Measurements from ENCODE around the gene TTN. TPM values are rescaled to one million over a fixed set of nuclear protein-coding genes. Genes with fewer than 3 reads are reported as not detected.

TTN gene
- total and polyA plus RNA-seq, 2 of the 8 experiments (the other 6 are each of a cell fraction or from before 2014, with no cell fraction given) = 0.30 to 9.7 TPM

DNA sequence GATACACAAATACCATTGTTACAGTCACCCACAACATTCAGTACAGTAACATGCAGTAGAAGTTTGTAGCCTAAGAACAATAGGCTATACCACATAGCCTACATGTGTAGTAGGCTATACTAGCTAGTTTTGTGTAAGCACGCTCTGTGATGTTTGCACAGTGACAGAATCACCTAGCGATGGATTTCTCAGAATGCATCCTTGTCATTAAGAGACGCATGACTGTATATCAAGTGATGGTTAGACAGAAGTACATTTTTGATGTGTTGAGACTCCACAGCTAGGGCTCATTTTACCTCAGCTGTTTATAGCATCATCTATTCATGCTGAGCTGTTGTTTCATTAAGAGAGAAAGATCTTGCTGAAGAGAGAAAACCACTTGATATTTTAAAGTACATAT, 307.6 kb downstream of the TTN start (continued):
- TF ChIP-seq, protein P1, sequence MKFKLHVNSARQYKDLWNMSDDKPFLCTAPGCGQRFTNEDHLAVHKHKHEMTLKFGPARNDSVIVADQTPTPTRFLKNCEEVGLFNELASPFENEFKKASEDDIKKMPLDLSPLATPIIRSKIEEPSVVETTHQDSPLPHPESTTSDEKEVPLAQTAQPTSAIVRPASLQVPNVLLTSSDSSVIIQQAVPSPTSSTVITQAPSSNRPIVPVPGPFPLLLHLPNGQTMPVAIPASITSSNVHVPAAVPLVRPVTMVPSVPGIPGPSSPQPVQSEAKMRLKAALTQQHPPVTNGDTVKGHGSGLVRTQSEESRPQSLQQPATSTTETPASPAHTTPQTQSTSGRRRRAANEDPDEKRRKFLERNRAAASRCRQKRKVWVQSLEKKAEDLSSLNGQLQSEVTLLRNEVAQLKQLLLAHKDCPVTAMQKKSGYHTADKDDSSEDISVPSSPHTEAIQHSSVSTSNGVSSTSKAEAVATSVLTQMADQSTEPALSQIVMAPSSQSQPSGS (IDR thresholded peaks at IDR 0.05; ENCODE audit: low read length) = no peak
- TF ChIP-seq PHF8 (conservative IDR thresholded peaks at IDR 0.05; ENCODE audit: low read depth, low read length) (no peak), NRF1 (IDR thresholded peaks at IDR 0.05; ENCODE audit: low read depth, low read length) (no peak), CHD2 (IDR thresholded peaks at IDR 0.05; ENCODE audit: low read length) (no peak)
- TF ChIP-seq, protein P2, sequence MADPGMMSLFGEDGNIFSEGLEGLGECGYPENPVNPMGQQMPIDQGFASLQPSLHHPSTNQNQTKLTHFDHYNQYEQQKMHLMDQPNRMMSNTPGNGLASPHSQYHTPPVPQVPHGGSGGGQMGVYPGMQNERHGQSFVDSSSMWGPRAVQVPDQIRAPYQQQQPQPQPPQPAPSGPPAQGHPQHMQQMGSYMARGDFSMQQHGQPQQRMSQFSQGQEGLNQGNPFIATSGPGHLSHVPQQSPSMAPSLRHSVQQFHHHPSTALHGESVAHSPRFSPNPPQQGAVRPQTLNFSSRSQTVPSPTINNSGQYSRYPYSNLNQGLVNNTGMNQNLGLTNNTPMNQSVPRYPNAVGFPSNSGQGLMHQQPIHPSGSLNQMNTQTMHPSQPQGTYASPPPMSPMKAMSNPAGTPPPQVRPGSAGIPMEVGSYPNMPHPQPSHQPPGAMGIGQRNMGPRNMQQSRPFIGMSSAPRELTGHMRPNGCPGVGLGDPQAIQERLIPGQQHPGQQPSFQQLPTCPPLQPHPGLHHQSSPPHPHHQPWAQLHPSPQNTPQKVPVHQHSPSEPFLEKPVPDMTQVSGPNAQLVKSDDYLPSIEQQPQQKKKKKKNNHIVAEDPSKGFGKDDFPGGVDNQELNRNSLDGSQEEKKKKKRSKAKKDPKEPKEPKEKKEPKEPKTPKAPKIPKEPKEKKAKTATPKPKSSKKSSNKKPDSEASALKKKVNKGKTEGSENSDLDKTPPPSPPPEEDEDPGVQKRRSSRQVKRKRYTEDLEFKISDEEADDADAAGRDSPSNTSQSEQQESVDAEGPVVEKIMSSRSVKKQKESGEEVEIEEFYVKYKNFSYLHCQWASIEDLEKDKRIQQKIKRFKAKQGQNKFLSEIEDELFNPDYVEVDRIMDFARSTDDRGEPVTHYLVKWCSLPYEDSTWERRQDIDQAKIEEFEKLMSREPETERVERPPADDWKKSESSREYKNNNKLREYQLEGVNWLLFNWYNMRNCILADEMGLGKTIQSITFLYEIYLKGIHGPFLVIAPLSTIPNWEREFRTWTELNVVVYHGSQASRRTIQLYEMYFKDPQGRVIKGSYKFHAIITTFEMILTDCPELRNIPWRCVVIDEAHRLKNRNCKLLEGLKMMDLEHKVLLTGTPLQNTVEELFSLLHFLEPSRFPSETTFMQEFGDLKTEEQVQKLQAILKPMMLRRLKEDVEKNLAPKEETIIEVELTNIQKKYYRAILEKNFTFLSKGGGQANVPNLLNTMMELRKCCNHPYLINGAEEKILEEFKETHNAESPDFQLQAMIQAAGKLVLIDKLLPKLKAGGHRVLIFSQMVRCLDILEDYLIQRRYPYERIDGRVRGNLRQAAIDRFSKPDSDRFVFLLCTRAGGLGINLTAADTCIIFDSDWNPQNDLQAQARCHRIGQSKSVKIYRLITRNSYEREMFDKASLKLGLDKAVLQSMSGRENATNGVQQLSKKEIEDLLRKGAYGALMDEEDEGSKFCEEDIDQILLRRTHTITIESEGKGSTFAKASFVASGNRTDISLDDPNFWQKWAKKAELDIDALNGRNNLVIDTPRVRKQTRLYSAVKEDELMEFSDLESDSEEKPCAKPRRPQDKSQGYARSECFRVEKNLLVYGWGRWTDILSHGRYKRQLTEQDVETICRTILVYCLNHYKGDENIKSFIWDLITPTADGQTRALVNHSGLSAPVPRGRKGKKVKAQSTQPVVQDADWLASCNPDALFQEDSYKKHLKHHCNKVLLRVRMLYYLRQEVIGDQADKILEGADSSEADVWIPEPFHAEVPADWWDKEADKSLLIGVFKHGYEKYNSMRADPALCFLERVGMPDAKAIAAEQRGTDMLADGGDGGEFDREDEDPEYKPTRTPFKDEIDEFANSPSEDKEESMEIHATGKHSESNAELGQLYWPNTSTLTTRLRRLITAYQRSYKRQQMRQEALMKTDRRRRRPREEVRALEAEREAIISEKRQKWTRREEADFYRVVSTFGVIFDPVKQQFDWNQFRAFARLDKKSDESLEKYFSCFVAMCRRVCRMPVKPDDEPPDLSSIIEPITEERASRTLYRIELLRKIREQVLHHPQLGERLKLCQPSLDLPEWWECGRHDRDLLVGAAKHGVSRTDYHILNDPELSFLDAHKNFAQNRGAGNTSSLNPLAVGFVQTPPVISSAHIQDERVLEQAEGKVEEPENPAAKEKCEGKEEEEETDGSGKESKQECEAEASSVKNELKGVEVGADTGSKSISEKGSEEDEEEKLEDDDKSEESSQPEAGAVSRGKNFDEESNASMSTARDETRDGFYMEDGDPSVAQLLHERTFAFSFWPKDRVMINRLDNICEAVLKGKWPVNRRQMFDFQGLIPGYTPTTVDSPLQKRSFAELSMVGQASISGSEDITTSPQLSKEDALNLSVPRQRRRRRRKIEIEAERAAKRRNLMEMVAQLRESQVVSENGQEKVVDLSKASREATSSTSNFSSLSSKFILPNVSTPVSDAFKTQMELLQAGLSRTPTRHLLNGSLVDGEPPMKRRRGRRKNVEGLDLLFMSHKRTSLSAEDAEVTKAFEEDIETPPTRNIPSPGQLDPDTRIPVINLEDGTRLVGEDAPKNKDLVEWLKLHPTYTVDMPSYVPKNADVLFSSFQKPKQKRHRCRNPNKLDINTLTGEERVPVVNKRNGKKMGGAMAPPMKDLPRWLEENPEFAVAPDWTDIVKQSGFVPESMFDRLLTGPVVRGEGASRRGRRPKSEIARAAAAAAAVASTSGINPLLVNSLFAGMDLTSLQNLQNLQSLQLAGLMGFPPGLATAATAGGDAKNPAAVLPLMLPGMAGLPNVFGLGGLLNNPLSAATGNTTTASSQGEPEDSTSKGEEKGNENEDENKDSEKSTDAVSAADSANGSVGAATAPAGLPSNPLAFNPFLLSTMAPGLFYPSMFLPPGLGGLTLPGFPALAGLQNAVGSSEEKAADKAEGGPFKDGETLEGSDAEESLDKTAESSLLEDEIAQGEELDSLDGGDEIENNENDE (IDR thresholded peaks at IDR 0.05; ENCODE audit: insufficient replicate concordance, low read length) = no peak

Measured in H1 (cell line).